RPMI8226 (cell line): Measurements from ENCODE around the gene TNFRSF4.
"Not testable (repeated sequence)": the region's sequence is repeated elsewhere in the genome, so short reads cannot be mapped to it uniquely, and the experiment has no call there.

Experiments used
- DNase-seq: peaks from one replicate; pipeline ENCODE4 v3.0.0-alpha.2; 2015

TNFRSF4 gene

GRCh38 chr1:1199961-1200875 lies 13.7 kb downstream of the TNFRSF4 start:
- no peak for DNase-seq

DNA sequence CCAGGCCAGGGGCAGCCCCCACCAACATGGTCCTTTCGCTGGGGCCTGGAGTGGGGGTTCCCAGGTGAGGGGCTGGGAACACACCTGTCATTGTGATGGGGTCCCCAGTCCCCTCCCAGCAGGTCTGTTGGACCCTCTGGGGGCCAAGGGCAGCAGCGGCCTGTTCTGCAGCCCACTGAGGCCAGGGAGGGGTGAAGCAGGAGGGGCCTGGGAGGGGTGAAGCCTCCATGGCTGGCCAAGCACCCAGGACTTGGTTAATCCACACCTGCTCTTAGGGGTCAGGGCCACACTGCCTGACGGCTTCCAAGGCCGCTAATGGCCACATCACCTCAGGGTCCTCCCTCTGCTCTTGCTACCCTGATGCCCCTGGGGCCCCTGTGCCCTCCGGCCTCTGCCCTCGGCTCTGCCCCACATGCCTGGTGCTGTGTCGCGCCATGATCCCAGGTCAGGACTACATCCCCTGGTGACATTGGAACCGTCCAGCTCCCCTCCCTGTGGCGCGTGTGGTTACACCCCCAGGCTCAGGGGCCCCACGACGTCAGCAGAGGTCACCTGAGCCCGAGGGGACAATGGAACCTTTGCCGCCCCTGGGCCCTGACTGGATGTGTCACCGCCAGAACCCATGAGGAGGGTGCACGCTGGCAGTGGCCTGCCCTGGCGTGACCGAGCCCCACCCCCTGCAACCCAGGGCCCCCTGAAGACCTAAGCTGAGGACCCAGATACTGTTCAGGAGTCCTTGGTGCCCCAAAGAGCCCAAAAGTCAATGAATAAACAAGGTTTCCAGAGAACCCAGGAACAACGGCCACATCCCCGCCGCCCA lies 14.6 kb downstream of the TNFRSF4 start:
- DNase-seq = no peak

GRCh38 chr1:1198423-1199140 lies 15.4 kb downstream of the TNFRSF4 start:
- DNase-seq = no peak

- DNase-seq = no peak
Measured at GRCh38 chr1:1197551-1198422, 16.2 kb downstream of the TNFRSF4 start.

DNA sequence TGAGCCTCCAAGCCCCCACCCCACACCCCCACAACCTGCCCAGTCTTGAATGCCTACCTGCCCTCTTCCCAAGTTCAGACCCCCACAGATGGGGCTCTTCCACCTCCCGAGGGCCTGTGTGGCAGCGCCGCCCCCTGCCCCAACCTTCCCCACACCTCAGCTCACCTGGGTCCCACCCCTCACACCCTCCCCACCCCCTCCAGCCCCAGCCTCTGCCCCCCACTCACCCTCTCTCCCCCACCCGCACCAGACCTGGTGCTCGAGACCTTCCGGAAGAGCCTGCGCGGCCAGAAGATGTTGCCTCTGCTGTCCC lies 16.8 kb downstream of the TNFRSF4 start:
- DNase-seq = no peak

GRCh38 chr1:1196431-1197187 lies 17.3 kb downstream of the TNFRSF4 start:
- DNase-seq = no peak

DNA sequence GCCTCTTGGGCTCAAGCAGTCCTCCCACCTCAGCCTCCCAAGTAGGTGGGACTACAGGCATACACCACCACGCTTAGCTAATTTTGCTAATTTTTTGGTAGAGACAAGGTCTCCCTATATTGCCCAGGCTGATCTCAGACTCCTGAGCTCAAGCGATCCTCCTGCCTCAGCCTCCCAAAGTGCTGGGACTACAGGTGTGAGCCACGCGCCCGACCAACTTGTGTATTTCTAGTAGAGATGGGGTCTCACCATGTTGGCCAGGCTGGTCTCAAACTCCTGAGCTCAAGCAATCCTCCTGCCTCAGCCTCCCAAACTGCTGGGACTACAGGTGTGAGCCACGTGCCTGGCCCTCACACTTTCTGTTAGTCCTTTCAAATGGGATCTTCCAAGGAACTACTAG lies 18.2 kb downstream of the TNFRSF4 start:
- DNase-seq = not testable (repeated sequence)

DNA sequence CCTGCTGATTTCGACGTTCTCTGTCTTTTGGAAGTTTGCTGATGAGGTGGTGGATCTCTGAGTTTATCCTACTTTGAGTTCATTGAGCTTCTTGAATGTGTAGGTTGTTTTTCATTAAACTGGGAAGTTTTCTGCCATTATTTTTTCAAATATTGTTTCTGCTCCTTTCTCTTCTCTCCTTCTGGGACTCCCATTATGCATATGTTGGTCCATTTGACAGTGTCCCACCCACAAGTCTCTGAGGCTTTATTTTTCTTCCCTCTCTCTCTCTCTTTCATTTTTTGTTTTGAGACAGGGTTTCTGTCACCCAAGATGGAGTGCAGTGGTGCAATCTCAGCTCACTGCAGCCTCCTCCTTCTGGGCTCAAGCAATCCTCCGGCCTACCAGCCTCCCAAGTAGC lies 19.2 kb downstream of the TNFRSF4 start:
- DNase-seq = no peak

- no peak for DNase-seq
Measured at GRCh38 chr1:1191734-1192133, 22.2 kb downstream of the TNFRSF4 start.

GRCh38 chr1:1189111-1189510 lies 24.8 kb downstream of the TNFRSF4 start:
- DNase-seq = no peak

DNA sequence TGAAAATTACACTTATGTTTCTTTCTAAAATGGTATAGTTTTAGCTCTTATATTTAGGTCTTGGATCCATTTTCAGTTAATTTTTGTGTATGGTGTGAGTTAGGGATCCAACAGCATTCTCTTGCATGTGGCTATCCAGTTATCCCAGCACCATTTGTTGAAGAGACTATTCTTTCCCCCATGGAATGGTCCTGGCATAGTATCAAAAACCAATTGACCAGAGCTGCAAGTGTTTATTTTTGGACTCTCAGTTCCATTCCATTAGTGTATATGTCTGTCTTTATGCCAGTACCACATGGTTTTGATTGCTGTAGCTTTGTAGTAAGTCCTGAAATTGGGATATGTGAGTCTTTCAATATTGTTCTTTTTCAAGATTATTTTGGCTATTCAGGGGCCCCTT lies 26.0 kb downstream of the TNFRSF4 start:
- no peak for DNase-seq

DNA sequence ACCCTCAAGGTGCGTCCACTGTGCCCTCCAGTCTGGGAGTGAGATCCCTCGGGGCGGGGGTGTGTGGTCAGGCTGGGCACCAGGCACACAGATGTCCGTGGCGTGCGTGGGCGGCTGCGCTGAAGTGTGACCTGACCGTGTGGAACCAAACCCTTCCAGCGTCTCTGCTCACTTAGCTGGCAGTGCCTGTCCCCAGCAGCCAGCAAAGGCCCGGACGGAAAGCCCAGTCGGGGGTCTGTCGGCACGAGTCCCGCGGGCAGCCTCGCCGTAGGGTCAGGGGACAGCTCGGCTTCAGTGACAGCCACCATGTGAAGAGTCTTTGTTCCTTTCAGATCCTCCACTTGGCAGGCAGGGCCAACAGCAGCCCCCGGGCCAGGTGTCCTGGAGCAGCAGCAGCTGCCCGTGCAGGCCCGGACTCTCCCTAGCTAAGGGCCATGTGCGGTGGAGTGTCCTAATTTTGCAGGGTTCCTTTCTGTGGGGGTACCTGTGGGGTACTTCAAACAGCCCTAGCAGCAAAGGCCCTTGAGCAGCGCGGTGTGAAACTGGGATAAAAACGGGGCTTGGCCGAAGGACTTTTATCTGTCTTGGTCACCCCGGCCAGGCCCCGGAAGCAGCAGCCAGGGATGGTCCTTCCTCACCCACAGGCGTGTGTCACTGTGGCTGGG lies 28.7 kb downstream of the TNFRSF4 start:
- DNase-seq = no peak

DNA sequence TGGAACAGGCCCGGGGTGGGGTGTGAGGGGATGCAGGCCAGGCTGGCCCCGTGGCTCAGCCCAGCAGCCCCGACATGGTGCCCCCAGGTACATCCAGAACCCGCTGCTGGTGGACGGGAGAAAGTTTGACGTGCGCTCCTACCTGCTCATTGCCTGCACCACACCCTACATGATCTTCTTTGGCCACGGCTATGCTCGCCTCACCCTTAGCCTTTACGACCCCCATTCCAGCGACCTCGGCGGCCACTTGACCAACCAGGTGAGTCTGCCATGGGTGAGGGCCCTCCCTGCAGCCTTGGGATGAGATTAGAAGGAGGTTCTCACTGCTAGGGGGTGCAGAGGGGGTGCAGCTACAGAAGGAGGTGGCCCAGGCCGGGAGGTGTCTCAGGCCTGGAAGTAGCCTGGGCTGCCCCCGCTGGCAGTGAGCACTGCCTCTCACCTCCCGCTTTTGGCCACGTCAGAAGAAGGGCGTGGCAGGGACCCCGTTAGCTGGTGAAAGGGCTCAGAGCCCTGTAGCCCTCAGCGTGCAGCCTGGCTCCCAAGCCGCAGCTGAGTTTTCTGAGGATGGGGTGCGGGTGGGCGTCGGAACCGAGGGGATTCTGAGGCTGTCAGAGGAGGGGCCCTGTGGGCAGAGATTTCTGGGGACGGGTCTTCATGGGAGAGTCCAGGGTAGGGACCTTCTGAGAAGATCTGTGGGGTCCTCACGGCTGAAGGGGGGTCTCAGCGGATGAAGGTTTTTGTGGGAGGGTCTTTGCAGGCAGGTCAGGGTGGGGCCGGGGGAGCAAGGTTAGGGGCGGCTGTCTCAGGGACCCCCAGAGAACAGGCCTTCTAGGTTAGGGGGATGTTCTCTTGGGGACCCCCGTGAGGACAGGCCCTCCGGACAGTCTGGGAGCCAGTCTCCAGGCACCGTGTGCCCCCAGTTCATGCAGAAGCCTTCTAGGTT lies 29.8 kb downstream of the TNFRSF4 start:
- DNase-seq = no peak

GRCh38 chr1:1183221-1183747 lies 30.7 kb downstream of the TNFRSF4 start:
- no peak for DNase-seq

- DNase-seq = no peak
Measured at GRCh38 chr1:1182491-1183220, 31.3 kb downstream of the TNFRSF4 start.

DNA sequence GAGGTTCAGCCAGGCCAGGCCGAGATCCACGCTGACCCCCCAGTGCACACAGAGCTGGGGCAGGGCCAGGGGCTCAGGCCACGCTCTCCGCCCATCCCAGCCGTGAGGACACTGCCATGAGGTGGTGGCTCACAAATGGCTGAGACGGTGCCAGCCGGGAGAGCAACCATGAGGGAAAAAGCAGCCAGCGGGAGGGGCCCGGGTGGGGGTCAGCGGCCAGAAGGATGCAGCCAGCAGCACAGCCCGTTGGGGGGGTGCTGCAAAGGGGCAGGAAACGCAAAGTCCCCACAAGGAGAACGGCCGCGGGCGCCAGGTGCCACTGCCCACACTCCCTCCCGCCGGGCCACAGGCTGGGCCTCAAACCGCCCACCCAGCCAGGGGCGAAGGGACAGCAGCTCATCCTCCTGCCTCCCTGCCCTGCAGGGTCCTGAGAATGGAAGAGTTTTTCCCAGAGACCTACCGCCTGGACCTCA lies 32.0 kb downstream of the TNFRSF4 start:
- no peak for DNase-seq

GRCh38 chr1:1181129-1181937 lies 32.6 kb downstream of the TNFRSF4 start:
- DNase-seq = no peak
